Measurements from ENCODE around the gene BTNL8. TPM values are rescaled to one million over a fixed set of nuclear protein-coding genes. Genes with fewer than 3 reads are reported as not detected.

BTNL8 gene
- polyA plus RNA-seq, 2 of the 4 experiments (the other 2 are of a cell fraction), result not detected

GRCh38 chr5:180988592-180988991 is 89.6 kb downstream of the BTNL8 start, which contains the start of gene BTNL3:
Gene BTNL3, plus strand, starts transcription at chr5:180988846. Its CDS starts 183 bp downstream, at chr5:180989029.
- no peak for TF ChIP-seq CHD2 (IDR thresholded peaks at IDR 0.05; ENCODE audit: low read length, partially characterized antibody)
- H3K4me1 ChIP-seq, result no peaks in the 10 kb centered on the region
- ChIA-PET CTCF (no interaction called here), POLR2A (no interaction called here)
- 31% methylated on average over 5 of the region's 5 CpGs for WGBS (ENCODE audit: missing lambda C conversion rate)
- ATAC-seq (no peak), FAIRE-seq (no peak), DNase-seq (ENCODE audit: low read depth in 1 of 2, low spot score in 1 of 2) (no peak)
- no peak within 1 kb of the TSS for H3K4me2 ChIP-seq
- H3K4me3 ChIP-seq, result no peak within 1 kb of the TSS
- H3K27ac ChIP-seq, result no peak within 1 kb of the TSS
- no peaks in the 10 kb centered on the region for H3K9me3 ChIP-seq

GRCh38 chr5:180990086-180990881 is 91.3 kb downstream of the BTNL8 start:
- TF ChIP-seq MYC (IDR thresholded peaks at IDR 0.05; ENCODE audit: borderline replicate concordance, low read length), result no peak
- TF ChIP-seq MAX (IDR thresholded peaks at IDR 0.05), result no peak
- no peak for TF ChIP-seq NFE2L2 (conservative IDR thresholded peaks at IDR 0.05; ENCODE audit: low read length)
- TF ChIP-seq ZFP36 (IDR thresholded peaks at IDR 0.05; ENCODE audit: borderline replicate concordance, partially characterized antibody), result no peak
- TF ChIP-seq POLR2AphosphoS2 (conservative IDR thresholded peaks at IDR 0.05; ENCODE audit: low read length), result no peak
- TF ChIP-seq KDM5A (IDR thresholded peaks at IDR 0.05), result no peak
- no peak for TF ChIP-seq HES2 (IDR thresholded peaks at IDR 0.05)
- TF ChIP-seq CHD4 (IDR thresholded peaks at IDR 0.05; ENCODE audit: borderline replicate concordance), result no peak
- no peak for TF ChIP-seq JUN (IDR thresholded peaks at IDR 0.05)
- no peak for TF ChIP-seq MAFK (IDR thresholded peaks at IDR 0.05; ENCODE audit: partially characterized antibody)
- TF ChIP-seq CEBPB (IDR thresholded peaks at IDR 0.05), result no peak
- no peak for TF ChIP-seq HMGXB4 (CRISPR knock-in tag; IDR thresholded peaks at IDR 0.05; ENCODE audit: borderline replicate concordance)
- FAIRE-seq (no peak), ATAC-seq (no peak), DNase-seq (ENCODE audit: low read depth in 1 of 2, low spot score in 1 of 2) (no peak)
- Histone ChIP-seq H3K27ac (no peak overlapping the region), H3K4me2 (no peak overlapping the region), H3K4me3 (no peak overlapping the region), H3K4me1 (no peaks in the 10 kb centered on the region), H3K9me3 (0 out of 3 replicates have a peak, but pooled peaks cover 3% of the 10 kb centered on the region)
- 73% methylated on average over 16 of the region's 16 CpGs for WGBS (ENCODE audit: missing lambda C conversion rate)
- POLR2A ChIA-PET, result no interaction called here
- CTCF ChIA-PET, result no interaction called here

GRCh38 chr5:180990882-180991242 is 91.9 kb downstream of the BTNL8 start:
- WGBS (ENCODE audit: missing lambda C conversion rate), result 72% methylated on average over 5 of the region's 5 CpGs

More at GRCh38 chr5:180990882-180991242, 91.9 kb downstream of the BTNL8 start:
- FAIRE-seq (no peak), DNase-seq (ENCODE audit: low read depth in 1 of 2, low spot score in 1 of 2) (no peak), ATAC-seq (no peak)
- Histone ChIP-seq H3K27ac (no peak overlapping the region), H3K4me3 (no peak overlapping the region), H3K4me2 (no peak overlapping the region), H3K4me1 (no peaks in the 10 kb centered on the region), H3K9me3 (0 out of 3 replicates have a peak, but pooled peaks cover 3% of the 10 kb centered on the region)
- ChIA-PET CTCF (no interaction called here), POLR2A (no interaction called here)
- no peak for TF ChIP-seq POLR2AphosphoS2 (conservative IDR thresholded peaks at IDR 0.05; ENCODE audit: low read length)

Small RNAs within 50 kb of the gene (small RNA-seq; reads per million reads assigned to genes)
- gene RF00019 (0 reads per million in 6 experiments), gene RPS29P12 (0 reads per million in 6 experiments)

Other genes with a start within 250 kb of the BTNL8 start
- 1.7 and 2.0 TPM in 2 replicates for gene FLT4, start 249.6 kb upstream of the BTNL8 start, polyA plus RNA-seq (2011; rRNA removed)
- gene FLT4, start 249.6 kb upstream of the BTNL8 start, polyA plus RNA-seq (2017; fragmentation: RNase III; extraction: RNeasy Plus Mini Kit Qiagen cat#74134 plus additional on column Dnase treatment), result 2.1 to 3.0 TPM (median 2.6 TPM) in 3 replicates
- gene OR2Y1, start 159.1 kb upstream of the BTNL8 start, polyA plus RNA-seq (2011; rRNA removed), result not detected in 2 replicates
- not detected in 3 replicates for gene OR2Y1, start 159.1 kb upstream of the BTNL8 start, polyA plus RNA-seq (2017; fragmentation: RNase III; extraction: RNeasy Plus Mini Kit Qiagen cat#74134 plus additional on column Dnase treatment)
- gene MGAT1, start 96.4 kb upstream of the BTNL8 start, polyA plus RNA-seq (2011; rRNA removed), result 53.0 and 56.3 TPM in 2 replicates
- 54.6 to 63.4 TPM (median 61.8 TPM) in 3 replicates for gene MGAT1, start 96.4 kb upstream of the BTNL8 start, polyA plus RNA-seq (2017; fragmentation: RNase III; extraction: RNeasy Plus Mini Kit Qiagen cat#74134 plus additional on column Dnase treatment)
- 19.2 and 23.4 TPM in 2 replicates for gene ZFP62, start 37.9 kb upstream of the BTNL8 start, polyA plus RNA-seq (2011; rRNA removed)
- gene ZFP62, start 37.9 kb upstream of the BTNL8 start, polyA plus RNA-seq (2017; fragmentation: RNase III; extraction: RNeasy Plus Mini Kit Qiagen cat#74134 plus additional on column Dnase treatment), result 11.8 to 13.9 TPM (median 13.9 TPM) in 3 replicates
- gene BTNL3, start 89.7 kb downstream of the BTNL8 start, polyA plus RNA-seq (2011; rRNA removed), result not detected in 2 replicates
- gene BTNL3, start 89.7 kb downstream of the BTNL8 start, polyA plus RNA-seq (2017; fragmentation: RNase III; extraction: RNeasy Plus Mini Kit Qiagen cat#74134 plus additional on column Dnase treatment), result not detected in 3 replicates
- gene BTNL9, start 141.1 kb downstream of the BTNL8 start, polyA plus RNA-seq (2011; rRNA removed), result 0.85 and 0.89 TPM in 2 replicates
- 1.2 to 1.8 TPM (median 1.5 TPM) in 3 replicates for gene BTNL9, start 141.1 kb downstream of the BTNL8 start, polyA plus RNA-seq (2017; fragmentation: RNase III; extraction: RNeasy Plus Mini Kit Qiagen cat#74134 plus additional on column Dnase treatment)
- gene OR2V1, start 232.0 kb downstream of the BTNL8 start, polyA plus RNA-seq (2011; rRNA removed), result not detected in 2 replicates
- not detected in 3 replicates for gene OR2V1, start 232.0 kb downstream of the BTNL8 start, polyA plus RNA-seq (2017; fragmentation: RNase III; extraction: RNeasy Plus Mini Kit Qiagen cat#74134 plus additional on column Dnase treatment)
- gene OR2V2, start 248.4 kb downstream of the BTNL8 start, polyA plus RNA-seq (2011; rRNA removed), result not detected in 2 replicates
- not detected in 3 replicates for gene OR2V2, start 248.4 kb downstream of the BTNL8 start, polyA plus RNA-seq (2017; fragmentation: RNase III; extraction: RNeasy Plus Mini Kit Qiagen cat#74134 plus additional on column Dnase treatment)